ENCODE data around the gene DDIT4L.
"Not testable (repeated sequence)": the region's sequence is repeated elsewhere in the genome, so short reads cannot be mapped to it uniquely, and the experiment has no call there.

DDIT4L gene

DNA sequence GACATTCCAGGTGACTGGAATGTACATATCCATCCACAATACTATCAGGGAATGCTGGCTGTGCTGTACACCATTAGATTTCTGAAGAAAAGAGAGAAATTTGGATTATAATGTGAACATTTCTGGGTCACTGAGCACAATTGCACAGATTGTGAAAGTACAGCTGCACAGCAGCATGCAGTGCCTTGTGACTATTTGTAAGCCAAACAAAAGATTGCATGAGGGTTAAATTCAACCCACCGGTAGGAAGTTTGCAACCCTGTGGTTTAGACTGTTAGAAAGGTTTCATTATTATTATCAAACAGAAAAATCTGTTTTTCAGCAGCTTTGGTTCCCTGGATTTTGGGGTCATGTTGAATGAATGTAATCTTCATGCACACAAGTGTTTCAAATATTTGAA is 24.5 kb downstream of the DDIT4L start:
- no peak for DNase-seq

DNA sequence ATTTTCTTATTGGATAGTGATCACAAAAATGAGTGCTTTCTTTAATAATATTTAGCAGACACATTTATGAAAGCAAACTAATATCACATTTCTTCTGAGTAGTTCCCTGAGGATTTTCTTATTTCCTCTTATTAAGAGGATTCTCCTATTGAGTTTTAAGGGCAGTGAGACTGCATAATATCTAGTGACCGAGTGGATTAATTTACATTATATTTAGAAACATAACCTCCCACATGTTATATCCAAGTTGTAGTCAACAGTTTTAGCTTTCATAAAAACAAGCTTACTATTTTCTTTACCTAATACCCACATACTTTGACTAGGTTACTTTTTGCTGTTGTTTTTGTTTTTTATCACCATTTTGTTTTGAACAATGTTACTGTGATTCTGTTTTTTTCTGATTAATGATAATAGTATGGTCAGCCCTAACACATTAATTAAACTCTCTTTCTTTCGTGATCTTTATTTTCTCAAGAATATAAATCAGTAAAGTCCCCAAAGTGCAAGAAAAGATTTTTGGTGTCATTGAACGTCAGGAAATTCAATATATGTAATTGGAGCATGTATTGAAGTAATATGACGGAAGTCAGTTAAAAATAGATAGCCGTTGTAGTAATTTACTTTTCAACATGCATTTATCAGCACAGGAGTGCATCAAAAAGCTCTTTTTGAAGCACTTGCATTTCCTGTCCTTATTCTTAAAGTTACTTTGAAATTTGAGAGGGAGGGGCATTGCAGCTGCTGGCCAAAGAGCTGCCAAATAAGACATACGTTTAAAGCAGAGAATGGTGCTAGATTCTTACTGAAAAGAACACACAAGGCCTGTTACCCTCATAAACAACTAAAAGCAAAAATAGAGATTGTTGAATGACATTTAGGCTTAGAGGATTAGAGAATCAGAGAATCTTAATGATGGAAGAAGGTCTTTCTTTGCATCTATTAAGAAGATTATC is 25.2 kb downstream of the DDIT4L start:
- DNase-seq = no peak

DNA sequence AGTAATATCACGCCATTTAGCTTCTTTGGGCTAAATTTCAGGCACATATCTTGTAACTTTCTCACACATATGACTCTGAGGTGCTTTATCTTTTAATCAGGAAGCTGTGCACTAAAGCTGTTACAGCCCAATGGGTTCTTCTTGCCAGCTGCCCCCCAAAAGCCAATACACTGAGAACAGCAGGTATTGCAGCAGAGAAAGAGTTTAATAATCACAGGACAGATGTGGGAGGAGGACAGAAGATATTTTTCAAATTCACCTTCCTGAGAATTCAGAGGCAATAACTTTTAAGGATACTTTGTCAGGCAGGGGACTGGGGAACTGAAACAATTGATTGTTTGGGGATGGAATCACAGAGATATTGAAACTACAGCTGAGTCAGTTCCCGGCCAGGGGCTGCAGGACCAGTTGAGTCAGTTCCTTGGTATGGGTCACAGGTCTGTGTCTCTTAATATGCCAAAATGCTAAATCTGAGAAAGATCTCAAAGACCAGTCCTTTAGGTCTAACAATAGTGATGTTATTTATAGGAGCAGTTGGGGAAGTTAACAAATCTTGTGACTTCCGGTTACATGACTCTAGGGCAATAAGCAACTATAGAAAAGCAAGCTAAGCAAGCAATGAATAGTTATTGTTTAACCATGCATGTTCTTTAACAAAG is 28.1 kb downstream of the DDIT4L start:
- DNase-seq = no peak

DNA sequence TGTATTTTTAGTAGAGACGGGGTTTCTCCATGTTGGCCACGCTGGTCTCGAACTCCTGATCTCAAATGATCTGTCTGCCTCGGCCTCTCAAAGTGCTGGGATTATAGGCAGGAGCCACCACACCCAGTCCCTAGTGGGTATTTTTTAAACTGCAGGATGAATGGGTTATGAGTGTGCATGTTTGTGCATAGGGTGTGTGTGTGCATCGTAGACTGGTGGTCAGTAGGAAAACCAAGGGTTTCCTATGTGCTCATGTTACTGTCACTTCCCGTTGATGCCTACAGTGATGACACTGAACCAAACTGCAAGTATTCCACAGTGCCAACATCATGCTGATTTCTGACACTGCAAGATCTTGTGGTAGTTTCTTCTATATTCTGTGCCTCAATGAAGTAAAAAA is 41.1 kb downstream of the DDIT4L start:
- DNase-seq = no peak

DNA sequence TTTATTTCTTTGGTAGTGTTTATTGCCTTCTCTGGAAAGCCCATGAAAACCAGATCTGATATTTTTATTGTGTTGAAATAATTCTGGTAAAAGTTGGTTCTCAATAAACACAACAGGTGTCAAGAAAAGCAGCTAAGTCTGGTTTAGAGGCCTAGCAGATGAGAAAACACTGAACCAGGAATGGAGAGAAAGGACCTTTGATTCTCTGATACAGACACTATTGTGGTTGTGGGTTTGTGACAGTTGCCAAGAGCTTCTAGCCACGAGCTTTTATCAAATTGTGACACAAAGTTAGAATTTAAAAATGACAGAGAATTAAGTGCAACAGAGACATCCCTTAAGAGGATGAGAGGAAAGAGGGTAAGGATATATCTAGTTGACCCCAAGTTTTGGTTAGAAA is 42.6 kb downstream of the DDIT4L start:
- no peak for DNase-seq

DNA sequence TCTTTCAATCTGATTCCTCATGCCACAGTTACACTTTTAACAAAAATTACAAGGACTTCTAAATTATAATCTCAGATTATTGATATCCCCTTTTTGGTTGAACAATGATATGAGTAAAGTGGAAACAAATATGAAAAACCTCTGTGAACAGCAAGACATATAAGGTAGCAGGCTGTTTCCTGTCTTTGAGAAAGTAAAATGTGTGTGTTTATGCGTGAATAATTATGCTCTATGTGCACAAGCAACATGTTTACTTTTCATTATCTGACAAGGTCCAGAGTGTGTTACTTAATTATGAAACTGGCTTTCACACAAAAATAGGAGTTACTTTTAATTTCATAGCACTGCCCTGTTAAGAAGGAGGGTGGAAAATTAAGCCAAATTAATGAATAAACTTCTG is 43.1 kb downstream of the DDIT4L start:
- DNase-seq = no peak

DNA sequence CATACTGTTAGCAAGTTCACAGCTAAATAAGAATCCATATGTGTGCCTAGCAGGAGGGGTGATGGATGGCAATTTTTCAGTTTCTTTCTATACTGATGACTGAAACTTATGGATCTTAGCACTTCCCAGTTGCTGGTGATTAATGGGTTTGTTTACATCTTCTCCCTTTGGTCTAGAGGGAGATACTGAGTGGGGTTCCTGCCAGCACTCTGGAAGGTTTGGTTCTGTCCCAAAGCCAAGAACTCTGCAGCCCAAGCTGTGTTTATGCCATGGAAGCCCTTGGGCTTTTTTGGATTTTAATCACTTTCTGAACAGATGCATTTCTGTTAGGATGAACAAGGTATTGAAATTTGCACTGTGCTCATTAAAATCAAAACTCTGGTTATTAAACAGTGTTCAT is 43.5 kb downstream of the DDIT4L start:
- DNase-seq = no peak

DNA sequence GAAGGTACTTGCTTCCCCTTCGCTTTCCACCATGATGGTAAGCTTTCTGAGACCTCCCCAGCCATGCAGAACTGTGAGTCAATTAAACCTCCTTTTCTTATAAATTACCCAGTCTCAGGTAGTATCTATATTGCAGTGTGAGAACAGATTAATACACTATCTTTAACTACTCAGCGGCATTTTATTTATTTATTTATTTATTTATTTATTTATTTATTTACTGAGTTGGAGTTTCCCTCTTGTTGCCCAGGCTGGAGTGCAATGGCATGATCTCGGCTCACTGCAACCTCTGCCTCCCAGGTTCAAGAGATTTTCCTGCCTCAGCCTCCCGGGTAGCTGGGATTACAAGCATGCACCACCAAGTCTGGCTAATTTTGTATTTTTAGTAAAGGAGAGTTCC is 52.9 kb downstream of the DDIT4L start:
- DNase-seq = not testable (repeated sequence)

Data from CD4-positive, alpha-beta T cell treated with Interleukin-15 for 1 hour (primary cell).